H54 (cell line): ENCODE results near the gene KLHL13.
"Not testable (repeated sequence)": the region's sequence is repeated elsewhere in the genome, so short reads cannot be mapped to it uniquely, and the experiment has no call there.

Experiments
- DNase-seq: peaks from one replicate; pipeline ENCODE4 v3.0.0; 2011; ENCODE audit warnings: low spot score, mixed read lengths; ENCODE audit not compliant: insufficient read length
- FAIRE-seq: peaks from 3 replicates; lab custom pipeline; 2011; peaks lifted over from hg19 to GRCh38; lab: Jason Lieb, UNC
- POLR2A ChIP-seq: IDR thresholded peaks from 2 replicates; pipeline ENCODE4 v1.6.1; 2011; ENCODE audit warnings: low read depth, mild to moderate bottlenecking, low read length

Gene KLHL13

GRCh38 chrX:118049713-118050112, 66.9 kb downstream of the KLHL13 start:
- no peak for DNase-seq
- no peak for FAIRE-seq
- no peak for TF ChIP-seq POLR2A

DNA sequence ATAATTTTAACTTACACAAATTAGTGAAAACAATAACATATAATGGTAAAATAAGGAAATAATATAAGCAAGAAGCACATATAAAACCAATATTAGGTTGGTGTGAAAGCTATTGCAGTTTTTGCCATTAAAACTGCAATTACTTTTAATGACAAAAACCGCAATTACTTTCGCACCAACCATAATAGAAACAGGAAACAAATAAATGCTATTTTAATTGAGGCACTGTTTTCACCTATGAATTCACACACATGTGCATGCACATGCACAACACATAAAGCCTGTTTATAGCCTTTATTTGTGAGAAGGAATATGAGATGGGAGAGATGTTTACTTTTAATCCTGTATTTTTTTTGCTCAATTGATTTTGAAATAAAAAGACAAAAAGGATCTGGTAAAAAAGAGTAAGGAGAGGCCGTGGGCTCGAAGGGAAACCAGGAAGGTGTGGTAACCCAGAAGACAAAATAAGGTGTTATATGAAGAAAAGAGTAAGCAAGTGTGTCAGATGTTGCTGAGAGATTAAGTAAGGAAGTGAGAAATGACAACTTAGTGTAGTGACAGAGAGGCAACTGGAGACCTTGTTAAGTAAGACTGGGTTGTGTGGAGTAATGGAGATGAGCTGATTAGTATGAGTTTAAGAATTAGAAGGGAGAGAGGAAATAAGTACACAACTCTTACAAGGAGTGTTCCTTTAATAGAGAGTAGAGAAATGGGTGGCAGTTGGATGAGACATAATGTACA, 69.0 kb downstream of the KLHL13 start:
- no peak for DNase-seq
- no peak for TF ChIP-seq POLR2A
- no peak for FAIRE-seq

- DNase-seq (no peak), FAIRE-seq (no peak)
- no peak for TF ChIP-seq POLR2A
These were observed 77.0 kb downstream of the KLHL13 start for GRCh38 chrX:118039591-118039990.

GRCh38 chrX:118038614-118039365, 77.8 kb downstream of the KLHL13 start:
- no peak for TF ChIP-seq POLR2A
- FAIRE-seq, result no peak
- no peak for DNase-seq

DNA sequence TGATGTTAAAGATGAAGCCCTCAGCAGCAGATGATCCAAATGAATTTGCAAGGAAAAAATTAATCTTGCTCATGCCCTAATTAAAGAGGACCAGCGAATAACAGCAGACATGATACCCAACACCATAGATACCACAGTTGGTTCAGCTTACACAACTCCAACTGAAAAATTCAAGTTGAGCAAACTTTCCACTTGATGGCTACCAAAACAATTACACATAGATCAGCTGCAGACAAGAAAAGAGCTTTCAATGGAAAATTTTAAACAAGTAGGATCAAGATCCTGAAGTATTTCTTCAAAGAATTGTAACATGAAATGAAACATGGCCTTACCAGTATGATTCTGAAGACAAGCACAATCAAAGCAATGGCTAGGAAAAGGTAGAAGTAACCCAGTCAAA, 90.0 kb downstream of the KLHL13 start:
- no peak for FAIRE-seq
- TF ChIP-seq POLR2A, result no peak

GRCh38 chrX:118025226-118025625, 91.4 kb downstream of the KLHL13 start:
- DNase-seq (no peak), FAIRE-seq (no peak)
- TF ChIP-seq POLR2A, result no peak

More for the DNA sequence above, 90.0 kb downstream of the KLHL13 start:
- no peak for DNase-seq

DNA sequence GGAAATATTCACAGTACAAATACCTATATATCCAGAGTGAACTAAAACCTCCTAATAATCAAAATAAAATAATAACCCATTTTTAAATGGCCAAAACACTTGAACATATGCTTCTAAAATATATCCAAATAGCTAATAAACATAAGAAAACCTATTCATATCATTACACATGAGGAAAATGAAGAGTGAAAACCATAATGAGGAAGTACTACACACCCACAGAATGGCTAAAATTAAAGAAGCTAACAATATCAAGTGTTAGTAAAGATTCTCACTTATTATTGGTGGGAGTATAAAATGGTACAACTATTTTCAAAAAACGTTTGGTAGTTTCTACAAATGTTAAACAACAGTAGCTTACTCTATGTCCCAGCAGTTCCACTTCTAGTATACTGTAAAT, 92.1 kb downstream of the KLHL13 start:
- FAIRE-seq (no peak), DNase-seq (no peak)
- TF ChIP-seq POLR2A, result no peak

DNA sequence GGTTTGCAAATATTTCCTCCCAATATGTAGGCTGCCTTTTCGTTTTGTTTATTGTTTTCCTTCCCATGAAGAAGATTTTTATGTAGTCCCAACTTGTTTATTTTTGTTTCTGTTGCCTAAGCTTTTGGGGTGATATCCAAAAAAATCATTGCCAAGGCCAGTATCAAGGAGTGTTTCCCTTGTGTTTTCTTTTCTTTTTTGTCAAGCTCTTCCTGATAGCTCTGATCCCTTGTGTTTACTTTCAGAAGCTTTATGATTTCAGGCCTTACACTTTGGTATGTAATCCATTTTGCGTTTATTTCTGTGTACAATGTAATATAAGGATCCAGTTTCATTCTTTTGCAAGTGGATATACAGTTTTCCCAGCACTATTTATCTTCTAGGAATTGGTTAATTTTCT, 93.9 kb downstream of the KLHL13 start:
- TF ChIP-seq POLR2A, result no peak
- DNase-seq (no peak), FAIRE-seq (no peak)

DNA sequence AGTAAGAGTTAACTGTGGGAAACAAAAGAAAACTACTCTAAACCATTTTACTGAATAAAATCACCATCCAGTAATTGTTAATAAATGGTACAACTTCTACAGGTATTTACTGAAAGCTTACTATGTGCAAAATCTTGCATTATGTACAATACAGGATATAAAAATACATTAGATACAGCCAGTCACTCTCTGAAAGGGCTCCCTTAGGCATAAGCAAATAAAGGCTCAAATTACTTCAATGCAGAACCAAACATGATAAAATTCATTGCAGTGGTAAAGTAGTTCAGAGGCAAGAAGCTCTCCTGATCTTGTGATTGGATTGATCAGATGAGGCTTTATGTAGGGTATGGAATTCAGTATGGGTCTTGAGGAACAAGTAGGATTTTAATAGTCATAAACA, 100.2 kb downstream of the KLHL13 start:
- no peak for FAIRE-seq
- TF ChIP-seq POLR2A, result no peak

DNA sequence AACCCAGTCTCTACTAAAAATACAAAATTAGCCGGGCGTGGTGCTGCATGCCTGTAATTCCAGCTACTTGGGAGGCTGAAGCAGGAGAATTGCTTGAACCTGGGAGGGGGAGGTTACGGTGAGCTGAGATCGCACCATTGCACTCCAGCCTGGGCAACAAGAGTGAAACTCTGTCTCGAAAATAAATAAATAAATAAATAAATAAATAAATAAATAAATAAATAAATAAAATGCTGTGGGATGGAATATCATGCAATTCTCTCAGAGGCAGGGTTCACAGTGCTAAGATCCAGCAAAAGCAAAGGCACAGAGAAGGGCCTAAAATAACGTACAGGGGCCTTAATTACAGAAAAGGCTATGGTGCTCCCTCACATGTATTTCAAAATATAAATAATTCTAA, 114.2 kb downstream of the KLHL13 start:
- not testable (repeated sequence) for DNase-seq, FAIRE-seq

More for the DNA sequence above, 100.2 kb downstream of the KLHL13 start:
- no peak for DNase-seq

DNA sequence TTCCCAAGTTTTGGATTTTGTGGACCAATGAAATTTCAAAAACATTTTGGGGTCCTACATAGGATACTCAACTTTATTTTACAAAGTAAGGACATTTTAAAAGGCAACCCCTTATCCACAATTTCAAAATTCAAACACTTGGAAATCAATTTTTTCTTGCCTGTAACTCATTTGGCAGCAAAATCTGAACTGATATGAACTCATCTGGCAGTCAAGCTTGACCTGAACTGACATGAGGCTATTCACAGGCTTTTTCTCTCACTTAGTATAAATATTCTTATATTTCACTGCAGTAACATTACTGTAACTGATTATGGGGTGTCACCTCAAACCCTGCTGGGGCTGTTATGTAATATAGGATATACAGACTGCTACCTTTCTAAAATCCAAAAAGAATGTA, 116.1 kb downstream of the KLHL13 start:
- DNase-seq, result no peak
- no peak for TF ChIP-seq POLR2A
- FAIRE-seq, result no peak

GRCh38 chrX:117998171-117998570, 118.4 kb downstream of the KLHL13 start:
- DNase-seq (no peak), FAIRE-seq (no peak)
- no peak for TF ChIP-seq POLR2A

DNA sequence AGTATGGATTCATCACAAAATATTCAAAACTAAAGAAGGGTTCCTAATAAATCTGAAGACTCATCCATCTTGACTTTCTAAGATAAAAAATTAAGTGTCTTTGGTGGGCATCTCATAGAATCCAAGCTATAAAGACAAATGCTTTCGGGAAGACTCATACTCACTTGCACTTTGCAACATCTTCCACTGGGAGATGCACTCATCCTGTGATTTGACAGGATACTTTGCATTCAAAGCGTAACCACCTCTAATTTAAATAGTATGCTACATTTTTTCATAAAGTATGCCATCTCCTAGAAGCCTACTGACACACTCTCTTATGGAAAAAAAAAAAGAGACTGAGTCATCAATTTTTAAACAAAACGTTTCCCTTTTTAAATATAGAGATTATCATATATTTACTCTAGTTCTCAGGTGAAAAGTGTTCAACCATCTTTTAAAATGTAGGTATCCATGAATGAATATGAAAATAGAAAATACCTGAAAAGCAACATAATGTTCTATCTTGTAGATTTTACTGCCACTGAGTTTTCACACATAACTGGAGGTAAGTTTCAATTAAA, 119.6 kb downstream of the KLHL13 start:
- no peak for DNase-seq
- no peak for TF ChIP-seq POLR2A
- FAIRE-seq, result no peak

- no peak for TF ChIP-seq POLR2A
- FAIRE-seq (no peak), DNase-seq (no peak)
These were observed 120.2 kb downstream of the KLHL13 start for GRCh38 chrX:117996408-117996807.
